ENCODE measurements around the gene RFX3.

DNA sequence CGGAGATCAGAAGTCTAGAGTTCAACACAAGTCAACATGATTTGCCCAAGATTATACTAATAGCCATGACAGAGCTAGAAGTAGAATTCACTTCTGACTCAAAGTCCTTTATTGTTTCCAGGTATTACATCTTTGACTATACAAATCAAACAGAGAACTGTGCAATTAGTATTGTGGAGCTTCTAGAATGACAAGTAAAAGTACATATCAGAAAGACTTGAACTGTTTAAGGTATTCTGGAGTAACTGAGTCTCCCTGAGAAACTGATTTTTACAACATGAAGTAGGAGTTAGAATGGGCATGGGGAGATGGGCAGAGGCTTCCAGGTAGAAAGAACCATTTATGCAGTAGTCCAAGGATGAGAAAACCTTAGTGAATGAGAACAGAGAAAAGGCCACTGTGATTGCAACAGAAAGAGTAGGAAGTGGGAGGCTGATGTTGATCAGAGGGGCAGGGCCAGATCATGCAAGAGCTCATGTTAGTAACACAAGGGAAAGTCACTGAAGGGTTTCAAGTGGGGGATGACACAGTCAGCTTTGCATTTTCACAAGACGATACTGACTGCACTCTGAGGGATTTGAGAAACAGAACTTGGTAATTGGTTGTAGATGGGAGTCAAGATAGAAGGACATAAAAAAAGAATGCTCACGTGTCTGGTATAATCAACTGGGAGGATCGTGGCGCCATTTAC lies 280.7 kb downstream of the RFX3 start:
- TF ChIP-seq, protein P1, sequence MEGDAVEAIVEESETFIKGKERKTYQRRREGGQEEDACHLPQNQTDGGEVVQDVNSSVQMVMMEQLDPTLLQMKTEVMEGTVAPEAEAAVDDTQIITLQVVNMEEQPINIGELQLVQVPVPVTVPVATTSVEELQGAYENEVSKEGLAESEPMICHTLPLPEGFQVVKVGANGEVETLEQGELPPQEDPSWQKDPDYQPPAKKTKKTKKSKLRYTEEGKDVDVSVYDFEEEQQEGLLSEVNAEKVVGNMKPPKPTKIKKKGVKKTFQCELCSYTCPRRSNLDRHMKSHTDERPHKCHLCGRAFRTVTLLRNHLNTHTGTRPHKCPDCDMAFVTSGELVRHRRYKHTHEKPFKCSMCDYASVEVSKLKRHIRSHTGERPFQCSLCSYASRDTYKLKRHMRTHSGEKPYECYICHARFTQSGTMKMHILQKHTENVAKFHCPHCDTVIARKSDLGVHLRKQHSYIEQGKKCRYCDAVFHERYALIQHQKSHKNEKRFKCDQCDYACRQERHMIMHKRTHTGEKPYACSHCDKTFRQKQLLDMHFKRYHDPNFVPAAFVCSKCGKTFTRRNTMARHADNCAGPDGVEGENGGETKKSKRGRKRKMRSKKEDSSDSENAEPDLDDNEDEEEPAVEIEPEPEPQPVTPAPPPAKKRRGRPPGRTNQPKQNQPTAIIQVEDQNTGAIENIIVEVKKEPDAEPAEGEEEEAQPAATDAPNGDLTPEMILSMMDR (IDR thresholded peaks at IDR 0.05), result no peak
- TF ChIP-seq POLR2A (IDR thresholded peaks at IDR 0.05), result no peak

Measured in esophagus squamous epithelium (tissue), 4 donors.